Smooth muscle cell (in vitro differentiated cells): ENCODE measurements around the gene TKFC. TPM values are rescaled to one million over a fixed set of nuclear protein-coding genes. Genes with fewer than 3 reads are reported as not detected.

Source experiments
- DNase-seq: peaks from one replicate; lab custom pipeline; 2025; ENCODE audit not compliant: unreplicated experiment; lab: John Stamatoyannopoulos, UW
- H2AFZ ChIP-seq: fragments of 200-600 bp; sonication (generic); 2 replicates; pipeline ENCODE4 v1.6.0; 2016; ENCODE audit warnings: antibody characterized with exemption, low read depth, mild to moderate bottlenecking
- H3F3A ChIP-seq: fragments of 200-600 bp; sonication (generic); 2 replicates; pipeline ENCODE4 v1.6.0; 2017; ENCODE audit warnings: antibody characterized with exemption, low read depth
- H3K27ac ChIP-seq: fragments of 200-600 bp; sonication (generic); 2 replicates; pipeline ENCODE4 v1.5.1; 2016; ENCODE audit warnings: low read depth, mild to moderate bottlenecking
- H3K27me3 ChIP-seq: fragments of 200-600 bp; sonication (generic); 2 replicates; pipeline ENCODE4 v1.6.1; 2016; ENCODE audit warnings: low read depth, mild to moderate bottlenecking
- H3K36me3 ChIP-seq: fragments of 200-600 bp; sonication (generic); 2 replicates; pipeline ENCODE4 v1.5.1; 2016; ENCODE audit warnings: low read depth
- H3K4me1 ChIP-seq: fragments of 200-600 bp; sonication (generic); 2 replicates; pipeline ENCODE4 v1.5.1; 2016; ENCODE audit warnings: low read depth
- H3K4me2 ChIP-seq: fragments of 200-600 bp; sonication (generic); 2 replicates; pipeline ENCODE4 v1.6.0; 2016; ENCODE audit warnings: mild to moderate bottlenecking
- H3K4me3 ChIP-seq: fragments of 200-600 bp; sonication (generic); 2 replicates; pipeline ENCODE4 v1.5.1; 2016; ENCODE audit warnings: mild to moderate bottlenecking
- H3K79me2 ChIP-seq: fragments of 200-600 bp; sonication (generic); 2 replicates; pipeline ENCODE4 v1.6.0; 2016; ENCODE audit warnings: low read depth, mild to moderate bottlenecking
- H3K9ac ChIP-seq: fragments of 200-600 bp; sonication (generic); 2 replicates; pipeline ENCODE4 v1.6.0; 2016; ENCODE audit warnings: low read depth
- H3K9me3 ChIP-seq: fragments of 200-600 bp; sonication (generic); replicated peaks from 2 replicates; pipeline ENCODE4 v1.5.1; 2016; ENCODE audit warnings: low read depth
- H4K20me1 ChIP-seq: fragments of 200-600 bp; sonication (generic); 2 replicates; pipeline ENCODE4 v1.6.0; 2016; ENCODE audit warnings: low read depth
- WGBS: methylation state at CpG from one replicate; pipeline ENCODE4 v1.1.7; 2016; ENCODE audit warnings: low lambda C conversion rate; 5-methylcytosine and 5-hydroxymethylcytosine counted together
- polyA plus RNA-seq: library from polyadenylated mRNA; unstranded; fragments of >200 nt; fragmentation: Nextera tagmentation; extraction: Ambion mirVana; gene quantifications from 2 replicates; pipeline ENCODE4 v1.2.1, GENCODE V29; 2016
- total RNA-seq: library from RNA; depleted of rRNA; stranded (reverse); fragments of >200 nt; gene quantifications from 2 replicates; pipeline ENCODE4 v1.2.3, GENCODE V29; 2014
- TF ChIP-seq, protein P1 (sequence below): fragments of 200-600 bp; sonication (generic); IDR thresholded peaks from 2 replicates; pipeline ENCODE4 v1.5.1; 2017; ENCODE audit warnings: borderline replicate concordance, mild to moderate bottlenecking, antibody characterized with exemption; ENCODE audit not compliant: insufficient read depth, poor library complexity, severe bottlenecking

TKFC gene
- total and polyA plus RNA-seq, 2 experiments from 2014 or later: 24.3 to 47.0 TPM

DNA sequence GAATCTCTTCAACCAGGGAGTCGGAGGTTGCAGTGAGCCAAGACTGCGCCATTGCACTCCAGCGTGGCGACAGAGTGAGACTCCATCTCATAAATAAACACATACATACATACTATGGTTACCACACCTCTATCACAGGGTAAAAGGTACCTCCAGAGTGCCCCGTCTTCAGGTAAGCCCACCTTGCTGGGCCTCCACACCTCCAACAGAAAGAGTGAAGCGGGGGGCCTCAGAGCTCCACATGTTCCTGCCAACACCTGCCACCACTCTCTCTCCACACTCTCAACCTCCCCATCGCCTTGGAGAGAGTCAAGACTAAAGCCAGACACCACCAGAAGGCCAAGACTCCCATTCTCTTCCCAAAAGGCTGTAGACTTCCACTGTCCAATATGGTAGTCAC lies 27.6 kb upstream of the TKFC start:
- no peak overlapping the region for H2AFZ ChIP-seq
- H3K79me2 ChIP-seq: no peaks in the 10 kb centered on the region
- peaks cover 24% of the 10 kb centered on the region for H3K36me3 ChIP-seq
- TF ChIP-seq, protein P1, sequence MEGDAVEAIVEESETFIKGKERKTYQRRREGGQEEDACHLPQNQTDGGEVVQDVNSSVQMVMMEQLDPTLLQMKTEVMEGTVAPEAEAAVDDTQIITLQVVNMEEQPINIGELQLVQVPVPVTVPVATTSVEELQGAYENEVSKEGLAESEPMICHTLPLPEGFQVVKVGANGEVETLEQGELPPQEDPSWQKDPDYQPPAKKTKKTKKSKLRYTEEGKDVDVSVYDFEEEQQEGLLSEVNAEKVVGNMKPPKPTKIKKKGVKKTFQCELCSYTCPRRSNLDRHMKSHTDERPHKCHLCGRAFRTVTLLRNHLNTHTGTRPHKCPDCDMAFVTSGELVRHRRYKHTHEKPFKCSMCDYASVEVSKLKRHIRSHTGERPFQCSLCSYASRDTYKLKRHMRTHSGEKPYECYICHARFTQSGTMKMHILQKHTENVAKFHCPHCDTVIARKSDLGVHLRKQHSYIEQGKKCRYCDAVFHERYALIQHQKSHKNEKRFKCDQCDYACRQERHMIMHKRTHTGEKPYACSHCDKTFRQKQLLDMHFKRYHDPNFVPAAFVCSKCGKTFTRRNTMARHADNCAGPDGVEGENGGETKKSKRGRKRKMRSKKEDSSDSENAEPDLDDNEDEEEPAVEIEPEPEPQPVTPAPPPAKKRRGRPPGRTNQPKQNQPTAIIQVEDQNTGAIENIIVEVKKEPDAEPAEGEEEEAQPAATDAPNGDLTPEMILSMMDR: no peak
- no peaks in the 10 kb centered on the region for H3F3A ChIP-seq
- H4K20me1 ChIP-seq: peaks cover 48% of the 10 kb centered on the region
- over 99% methylated on average over 7 of the region's 7 CpGs for WGBS
- no peak overlapping the region for H3K27ac ChIP-seq
- H3K9me3 ChIP-seq: no peaks in the 10 kb centered on the region
- H3K27me3 ChIP-seq: no peaks in the 10 kb centered on the region
- no peak overlapping the region for H3K4me3 ChIP-seq
- DNase-seq: no peak
- no peak overlapping the region for H3K9ac ChIP-seq
- no peak overlapping the region for H3K4me2 ChIP-seq
- H3K4me1 ChIP-seq: no peaks in the 10 kb centered on the region

DNA sequence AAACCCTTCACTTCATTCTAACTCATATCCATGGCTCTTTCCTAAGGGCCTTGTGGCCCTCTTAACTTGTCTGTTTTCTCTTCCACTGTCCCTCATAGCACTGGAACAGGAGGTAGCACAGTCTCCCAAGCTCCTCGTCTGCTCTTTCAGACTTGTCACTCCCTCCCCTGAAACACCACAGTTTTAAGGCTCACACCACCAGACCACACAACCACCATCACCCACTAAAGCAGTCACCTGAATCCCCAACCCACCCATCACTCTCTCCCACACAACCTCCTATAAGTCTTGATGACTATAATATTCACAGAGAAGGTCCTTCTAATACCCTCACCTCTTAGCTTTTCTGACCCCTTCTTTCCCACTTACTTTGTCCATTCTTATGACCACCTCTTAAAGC lies 26.8 kb upstream of the TKFC start:
- no peak overlapping the region for H3K4me2 ChIP-seq
- DNase-seq: no peak
- H4K20me1 ChIP-seq: peaks cover 48% of the 10 kb centered on the region
- 100% methylated on average over 1 of the region's 1 CpG for WGBS
- H3K27ac ChIP-seq: no peak overlapping the region
- H3K9ac ChIP-seq: no peak overlapping the region
- H3K36me3 ChIP-seq: peaks cover 19% of the 10 kb centered on the region
- H3K4me3 ChIP-seq: no peak overlapping the region
- no peak overlapping the region for H2AFZ ChIP-seq
- H3K4me1 ChIP-seq: no peaks in the 10 kb centered on the region
- no peaks in the 10 kb centered on the region for H3K79me2 ChIP-seq
- no peaks in the 10 kb centered on the region for H3F3A ChIP-seq
- no peaks in the 10 kb centered on the region for H3K27me3 ChIP-seq
- TF ChIP-seq, protein P1: no peak
- H3K9me3 ChIP-seq: no peaks in the 10 kb centered on the region

DNA sequence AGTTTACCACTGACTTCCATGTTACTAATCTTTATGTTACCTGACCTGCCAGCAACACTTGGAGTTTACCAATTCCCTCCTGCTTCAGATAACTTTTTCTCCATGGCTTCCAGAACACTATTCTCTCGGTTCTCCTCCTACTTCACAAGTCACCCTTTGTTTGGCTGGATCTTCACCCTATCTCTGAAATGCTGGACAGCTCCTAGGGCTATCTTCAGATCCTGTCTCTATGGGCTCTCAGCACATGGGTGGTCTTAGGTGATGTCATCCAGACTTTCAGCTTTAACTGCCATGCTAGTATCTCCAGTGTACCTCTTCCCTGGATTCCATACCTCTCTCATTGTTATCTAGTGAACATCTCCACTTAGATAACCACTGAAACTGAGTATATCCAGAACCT lies 25.7 kb upstream of the TKFC start:
- H3K4me3 ChIP-seq: no peak overlapping the region
- H3K4me1 ChIP-seq: no peaks in the 10 kb centered on the region
- no peak overlapping the region for H3K9ac ChIP-seq
- TF ChIP-seq, protein P1: no peak
- no peak for DNase-seq
- peaks cover 26% of the 10 kb centered on the region for H3K36me3 ChIP-seq
- peaks cover 58% of the 10 kb centered on the region for H4K20me1 ChIP-seq
- H2AFZ ChIP-seq: no peak overlapping the region
- H3K4me2 ChIP-seq: no peak overlapping the region
- no peaks in the 10 kb centered on the region for H3K79me2 ChIP-seq
- no peaks in the 10 kb centered on the region for H3K27me3 ChIP-seq
- no peak overlapping the region for H3K27ac ChIP-seq
- WGBS: 87% methylated on average over 1 of the region's 1 CpG
- H3F3A ChIP-seq: no peaks in the 10 kb centered on the region
- no peaks in the 10 kb centered on the region for H3K9me3 ChIP-seq

DNA sequence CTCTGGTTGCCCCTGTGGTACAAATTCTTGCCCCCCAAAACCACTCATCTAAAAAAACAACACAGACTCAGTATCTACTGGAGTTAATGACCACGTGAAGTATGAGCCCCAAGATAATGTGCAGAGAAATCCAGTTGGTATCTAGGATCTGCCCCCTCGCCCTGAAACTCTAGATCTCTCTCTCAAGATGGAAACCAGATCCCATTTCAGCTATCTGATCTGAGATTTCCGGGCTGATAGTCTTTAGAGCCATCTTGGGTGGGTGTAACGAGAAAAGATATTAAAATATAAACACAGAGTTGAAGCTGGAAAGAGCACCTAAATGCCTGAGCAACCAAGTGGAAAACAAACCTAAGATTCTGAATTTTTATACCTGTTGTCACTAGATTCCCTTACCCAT lies 23.9 kb upstream of the TKFC start:
- Histone ChIP-seq H3K4me3 (no peak overlapping the region), H3K4me1 (no peaks in the 10 kb centered on the region), H3K36me3 (peaks cover 23% of the 10 kb centered on the region)

More for the DNA sequence above, 23.9 kb upstream of the TKFC start:
- Histone ChIP-seq H4K20me1 (peaks cover 53% of the 10 kb centered on the region), H3F3A (no peaks in the 10 kb centered on the region), H3K9ac (no peak overlapping the region), H2AFZ (no peak overlapping the region), H3K9me3 (no peaks in the 10 kb centered on the region), H3K27me3 (no peaks in the 10 kb centered on the region), H3K4me2 (no peak overlapping the region), H3K79me2 (no peaks in the 10 kb centered on the region), H3K27ac (no peak overlapping the region)
- DNase-seq: no peak
- TF ChIP-seq, protein P1: no peak
- 93% methylated on average over 4 of the region's 4 CpGs for WGBS
